ENCODE measurements around the gene TSPAN18.

Gene TSPAN18

DNA sequence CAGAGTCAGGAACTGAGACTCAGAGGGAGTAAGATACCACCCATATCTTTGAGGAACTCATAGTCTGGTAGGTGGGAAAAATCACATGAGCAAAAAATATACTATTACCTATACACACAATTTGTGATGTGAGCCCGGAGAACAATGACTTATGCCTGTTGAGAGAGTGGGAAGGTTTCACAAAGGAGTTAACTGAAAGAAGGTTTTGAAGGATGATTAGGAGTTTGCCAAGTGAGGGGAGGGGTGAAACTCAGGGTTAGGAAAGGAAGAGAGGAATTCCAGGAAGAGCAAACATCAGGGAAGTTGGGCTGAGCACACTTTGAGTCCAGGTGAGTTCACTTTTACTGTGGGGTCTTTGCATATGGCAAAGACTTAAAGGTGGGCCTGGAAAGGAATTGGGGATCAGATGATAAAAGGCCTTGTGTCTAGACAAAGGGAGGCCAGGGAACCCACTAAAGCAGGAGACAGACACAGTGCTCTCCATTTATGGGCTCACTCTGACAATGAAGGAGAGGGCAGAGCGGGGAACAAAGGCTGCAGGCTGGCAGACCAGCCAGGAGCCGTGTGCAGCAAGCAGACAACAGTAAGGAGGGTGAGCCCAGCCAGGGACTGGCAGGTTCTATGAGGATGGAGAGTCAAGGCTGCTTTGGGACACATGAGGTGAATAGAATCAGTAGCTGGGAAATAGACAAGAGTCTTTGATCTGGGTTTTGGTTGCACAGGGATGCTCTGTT is 33.1 kb downstream of the TSPAN18 start:
- no peak for DNase-seq (ENCODE audit: low spot score)

GRCh38 chr11:44760477-44760872 is 33.7 kb downstream of the TSPAN18 start:
- DNase-seq (ENCODE audit: low spot score), result no peak

GRCh38 chr11:44760917-44761550 is 34.3 kb downstream of the TSPAN18 start:
- DNase-seq (ENCODE audit: low spot score), result peak; percentile 73

DNA sequence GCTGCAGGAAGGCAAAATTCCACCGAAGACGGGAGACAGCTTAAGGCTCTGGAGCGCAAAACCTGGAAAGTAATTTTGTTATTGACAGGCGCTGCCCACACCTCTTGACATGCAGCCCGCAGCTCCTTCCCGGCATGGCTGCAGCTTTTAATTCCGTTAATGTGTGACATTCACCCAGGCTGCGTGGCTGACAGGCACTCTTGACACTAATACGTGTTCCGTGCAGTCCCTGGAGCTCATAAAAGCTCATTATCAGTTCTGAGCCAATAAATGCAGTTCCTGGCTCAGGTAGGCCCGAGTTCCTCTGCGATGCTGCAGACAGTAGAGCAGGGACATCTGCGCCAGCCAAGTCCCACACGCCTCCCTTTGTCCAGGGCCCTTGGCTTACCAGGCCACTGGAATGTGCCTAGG is 34.8 kb downstream of the TSPAN18 start:
- DNase-seq (ENCODE audit: low spot score), result peak; percentile 45

DNA sequence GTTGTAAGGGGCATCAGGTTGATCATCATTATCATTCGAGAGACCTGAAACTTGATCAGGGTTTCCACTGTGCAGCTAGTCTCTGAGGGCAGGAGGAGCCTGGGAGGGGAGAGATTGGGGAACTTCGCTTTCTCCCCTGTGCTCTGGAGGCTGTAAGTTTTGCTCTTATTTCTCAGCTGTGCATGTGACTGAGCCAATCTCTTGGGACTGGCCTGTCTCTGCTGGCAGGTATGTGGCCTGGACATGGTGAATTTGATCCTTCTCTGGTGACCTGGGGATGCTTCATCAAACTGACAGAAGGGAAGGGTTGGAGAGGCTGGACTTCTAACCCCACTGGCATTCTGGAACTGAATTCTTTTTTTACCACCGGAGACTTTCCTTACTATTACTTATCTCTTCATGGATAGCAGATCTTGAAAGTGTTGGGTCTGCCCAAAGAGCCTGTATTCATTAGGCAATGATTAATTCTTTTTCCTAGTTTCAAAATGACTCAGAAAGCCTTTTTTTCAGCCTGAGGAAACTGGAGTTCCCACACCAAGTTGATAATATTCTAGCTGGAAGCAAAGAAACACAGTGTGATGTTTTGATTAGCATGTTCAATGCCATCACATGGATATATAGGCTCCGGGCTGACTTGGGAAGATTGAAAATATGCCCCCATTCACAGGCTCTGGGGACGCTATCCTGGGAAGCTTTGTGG is 36.5 kb downstream of the TSPAN18 start:
- DNase-seq (ENCODE audit: low spot score), result no peak

- no peak for DNase-seq (ENCODE audit: low spot score)
These were observed 37.8 kb downstream of the TSPAN18 start for GRCh38 chr11:44764583-44764982.

DNA sequence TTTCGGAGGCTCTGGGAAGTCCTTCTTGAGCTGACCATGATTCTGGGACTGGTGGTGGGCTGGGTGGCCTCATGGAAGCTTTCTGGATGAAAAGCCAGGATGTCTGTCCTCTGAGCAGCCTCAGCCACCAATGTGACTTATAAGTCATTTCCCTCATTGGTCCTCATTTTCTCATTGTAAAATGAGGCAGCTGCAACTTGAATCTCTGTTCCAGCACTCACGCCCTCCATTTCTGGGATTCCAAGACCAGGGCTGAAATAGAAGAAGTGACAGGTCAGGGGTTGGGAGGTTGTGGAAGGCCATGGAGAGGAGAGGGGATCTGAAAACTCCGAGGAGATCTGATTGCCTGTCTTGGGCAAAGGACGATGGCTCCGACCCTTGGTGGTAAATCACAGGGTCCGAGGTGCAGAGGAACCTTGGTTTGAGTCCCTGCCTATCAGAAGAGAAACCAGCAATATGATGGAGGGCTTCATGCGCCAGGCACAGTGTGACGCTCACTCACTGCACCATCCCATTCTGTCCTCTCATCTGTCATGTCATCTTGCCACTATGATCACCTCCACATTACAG is 38.3 kb downstream of the TSPAN18 start:
- no peak for DNase-seq (ENCODE audit: low spot score)

DNA sequence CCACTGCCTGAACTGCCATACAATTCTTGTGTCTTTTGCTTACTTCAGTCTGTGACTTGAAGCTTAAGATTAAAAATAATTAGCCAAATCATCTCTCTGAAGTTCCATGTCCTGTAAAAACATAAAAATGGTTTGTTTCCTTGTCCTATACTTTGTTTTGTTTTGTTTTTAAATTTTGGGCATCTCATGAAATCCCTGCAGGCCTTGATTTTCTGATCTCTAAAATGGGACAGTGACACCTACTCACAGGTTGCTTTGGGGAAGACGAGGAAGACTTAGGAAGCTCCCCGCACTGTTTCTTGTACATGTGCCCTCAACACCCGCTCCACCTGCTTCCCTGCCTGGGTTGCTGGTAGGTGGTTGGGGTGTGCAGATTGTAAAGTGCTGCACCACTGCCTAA is 38.9 kb downstream of the TSPAN18 start:
- no peak for DNase-seq (ENCODE audit: low spot score)

DNA sequence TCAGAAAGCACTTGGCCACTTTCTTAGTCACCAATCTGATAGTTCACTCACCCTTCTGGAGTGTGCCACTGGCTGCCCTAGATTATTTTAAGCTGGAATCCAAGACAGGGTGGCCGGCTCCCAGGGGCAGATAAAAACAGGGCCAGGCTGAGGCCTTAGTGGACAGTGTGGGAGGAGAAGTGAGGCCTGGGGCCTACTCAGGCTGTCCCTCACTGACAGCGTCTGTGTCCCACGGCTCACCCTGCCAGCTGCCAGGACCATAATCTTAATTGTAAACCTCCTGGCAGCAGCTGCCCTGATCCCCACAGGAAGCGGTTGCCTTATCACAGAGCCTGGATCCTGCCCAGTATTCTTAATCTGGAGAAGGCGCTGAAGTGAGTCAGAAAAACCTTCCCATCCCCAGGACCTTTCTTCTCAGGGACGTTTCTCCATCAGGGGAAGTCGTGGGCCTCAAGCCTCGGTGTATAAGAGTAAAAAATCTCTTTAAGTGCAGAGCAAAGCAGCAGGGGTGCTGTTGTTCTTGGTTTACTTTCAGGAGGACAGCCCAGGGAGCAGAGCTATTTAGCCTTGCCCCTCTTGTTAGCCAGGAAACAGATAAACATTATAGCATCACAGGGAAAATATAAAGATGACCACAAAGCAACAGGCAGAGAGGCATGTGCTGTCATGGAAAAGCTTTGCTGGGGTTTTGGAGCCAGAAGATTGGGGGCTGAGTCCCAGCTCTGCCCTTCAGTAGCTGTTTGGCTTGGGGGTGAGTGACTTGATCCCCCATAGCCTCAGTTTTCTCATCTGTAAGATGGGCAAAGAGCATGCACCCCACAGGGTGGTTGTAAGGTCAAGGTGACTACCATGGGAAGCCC is 39.6 kb downstream of the TSPAN18 start:
- DNase-seq (ENCODE audit: low spot score), result no peak

- DNase-seq (ENCODE audit: low spot score), result no peak
These were observed 40.2 kb downstream of the TSPAN18 start for GRCh38 chr11:44766972-44767278.

GRCh38 chr11:44767421-44767820 is 40.7 kb downstream of the TSPAN18 start:
- no peak for DNase-seq (ENCODE audit: low spot score)

GRCh38 chr11:44770401-44770800 is 43.6 kb downstream of the TSPAN18 start:
- no peak for DNase-seq (ENCODE audit: low spot score)

GRCh38 chr11:44771252-44771734 is 44.5 kb downstream of the TSPAN18 start:
- DNase-seq (ENCODE audit: low spot score), result no peak

GRCh38 chr11:44771841-44772240 is 45.1 kb downstream of the TSPAN18 start:
- DNase-seq (ENCODE audit: low spot score), result no peak

DNA sequence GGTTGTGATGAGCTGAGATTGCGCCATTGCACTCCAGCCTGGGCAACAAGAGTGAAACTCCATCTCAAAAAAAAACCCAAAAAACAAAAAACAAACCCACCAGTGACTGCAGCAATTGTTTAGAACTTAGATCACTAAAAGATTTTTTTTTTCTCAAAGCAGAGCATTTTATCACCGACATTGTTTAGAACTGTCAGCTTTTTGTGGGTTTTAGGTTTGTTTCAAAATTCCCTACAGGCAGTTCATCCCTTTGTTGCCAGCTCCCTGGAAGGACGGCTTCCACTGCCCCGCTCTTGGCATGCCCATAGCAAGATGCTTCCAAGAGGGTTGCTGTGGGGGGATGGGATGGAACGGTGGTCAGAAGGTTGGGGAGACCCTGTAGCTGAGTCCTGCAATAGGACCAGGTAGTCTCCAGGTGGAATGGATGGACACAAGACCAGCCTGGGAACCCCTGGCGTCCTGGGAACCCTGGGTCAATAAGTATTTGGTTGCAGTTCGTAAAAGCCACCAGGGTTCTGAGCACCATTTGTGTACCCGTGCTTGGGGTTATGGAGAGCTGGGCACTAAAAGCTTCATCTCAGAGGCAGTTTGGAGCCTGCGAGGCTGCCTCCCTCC is 46.7 kb downstream of the TSPAN18 start:
- DNase-seq (ENCODE audit: low spot score), result no peak

DNA sequence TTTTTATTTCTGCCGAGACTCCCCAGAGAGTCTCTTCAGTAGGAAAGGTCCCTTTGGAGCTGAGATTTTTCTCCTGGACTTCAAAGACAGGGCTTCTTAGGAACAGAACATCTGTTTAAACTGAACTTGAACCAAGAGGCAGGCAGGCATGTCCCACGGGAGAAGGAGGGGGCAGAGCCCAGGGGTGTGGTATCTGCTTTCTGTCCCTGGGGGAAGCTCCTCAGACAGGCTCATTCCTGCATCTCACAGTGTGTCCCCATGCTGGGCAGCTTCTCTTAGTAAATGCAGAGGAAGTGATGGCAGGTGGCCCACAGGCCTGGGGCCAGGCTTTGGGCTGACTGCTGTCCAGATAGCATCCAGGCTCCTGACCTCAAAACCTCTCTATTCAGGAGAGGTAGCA is 47.3 kb downstream of the TSPAN18 start:
- peak; percentile 87 for DNase-seq (ENCODE audit: low spot score)

DNA sequence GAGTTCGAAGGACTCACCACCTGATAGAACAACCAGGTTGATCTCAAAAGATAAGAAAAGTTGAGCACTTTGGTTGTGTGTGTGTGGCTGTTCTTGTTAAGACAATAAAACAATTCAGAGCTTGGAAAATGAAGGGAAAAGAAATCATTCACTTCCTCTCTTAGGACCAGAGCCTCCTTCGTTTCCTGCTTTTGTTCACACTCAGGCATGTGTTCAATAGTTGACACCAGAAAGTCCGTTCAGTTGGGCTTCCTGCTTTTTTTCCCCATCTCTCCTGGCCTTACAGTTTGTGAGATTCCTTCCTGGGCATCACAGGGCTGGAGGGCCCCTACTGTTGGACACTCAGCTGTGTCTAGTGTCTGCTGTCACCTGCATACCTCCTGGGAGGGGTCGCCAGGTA is 48.0 kb downstream of the TSPAN18 start:
- DNase-seq (ENCODE audit: low spot score), result no peak

DNA sequence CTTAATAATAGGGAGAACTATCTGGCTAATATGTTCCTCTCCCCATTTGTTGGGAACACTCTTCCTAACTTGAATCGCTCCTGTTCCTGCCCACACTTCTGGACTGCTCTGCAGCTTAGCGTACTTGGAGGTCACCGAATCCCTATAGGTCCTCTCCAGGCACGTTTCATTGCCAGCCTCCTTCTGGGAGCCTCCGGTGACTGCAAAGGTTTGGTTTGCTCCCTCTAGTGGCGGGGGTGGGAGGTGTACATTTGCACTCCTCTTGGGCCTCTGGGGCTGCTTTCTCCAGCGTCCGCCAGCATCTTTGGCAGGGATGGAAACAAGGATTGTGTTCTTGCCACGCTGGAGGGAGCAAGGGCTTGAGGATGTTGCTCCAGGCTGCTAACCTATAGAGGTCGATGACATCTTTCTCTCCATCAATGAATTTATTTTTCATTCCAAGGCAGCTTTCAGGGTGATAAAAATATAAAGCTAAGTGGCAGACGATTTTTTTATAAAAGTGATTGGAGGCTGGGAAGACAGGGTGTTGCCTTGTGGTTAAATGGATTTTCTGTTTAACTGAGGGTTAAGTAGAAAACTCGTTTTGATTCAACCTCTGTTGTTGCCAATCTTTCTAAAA is 48.7 kb downstream of the TSPAN18 start:
- peak; percentile 78 for DNase-seq (ENCODE audit: low spot score)

DNA sequence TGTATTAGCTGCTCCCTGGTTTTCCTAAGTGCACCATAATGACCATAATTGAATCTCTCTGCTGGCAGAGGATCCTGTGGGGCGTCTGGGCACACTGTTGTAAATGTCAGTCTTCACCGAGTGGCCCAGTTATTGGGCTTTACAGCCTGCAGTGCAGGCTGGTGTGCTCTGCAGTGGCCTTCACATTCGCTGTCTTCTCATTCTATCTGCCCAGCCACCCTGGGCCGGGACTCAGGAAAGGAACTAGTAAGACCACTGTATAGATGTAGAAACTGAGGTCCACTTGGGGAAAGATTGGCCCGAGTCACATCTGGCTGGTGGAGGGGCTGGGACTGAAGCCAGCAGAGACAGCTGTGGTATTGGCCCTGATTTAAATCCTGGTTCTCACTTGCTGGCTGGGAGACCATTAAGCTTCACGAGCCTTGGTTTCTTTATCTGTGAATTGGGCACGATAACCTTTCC is 49.3 kb downstream of the TSPAN18 start:
- DNase-seq (ENCODE audit: low spot score), result peak; percentile 83

DNA sequence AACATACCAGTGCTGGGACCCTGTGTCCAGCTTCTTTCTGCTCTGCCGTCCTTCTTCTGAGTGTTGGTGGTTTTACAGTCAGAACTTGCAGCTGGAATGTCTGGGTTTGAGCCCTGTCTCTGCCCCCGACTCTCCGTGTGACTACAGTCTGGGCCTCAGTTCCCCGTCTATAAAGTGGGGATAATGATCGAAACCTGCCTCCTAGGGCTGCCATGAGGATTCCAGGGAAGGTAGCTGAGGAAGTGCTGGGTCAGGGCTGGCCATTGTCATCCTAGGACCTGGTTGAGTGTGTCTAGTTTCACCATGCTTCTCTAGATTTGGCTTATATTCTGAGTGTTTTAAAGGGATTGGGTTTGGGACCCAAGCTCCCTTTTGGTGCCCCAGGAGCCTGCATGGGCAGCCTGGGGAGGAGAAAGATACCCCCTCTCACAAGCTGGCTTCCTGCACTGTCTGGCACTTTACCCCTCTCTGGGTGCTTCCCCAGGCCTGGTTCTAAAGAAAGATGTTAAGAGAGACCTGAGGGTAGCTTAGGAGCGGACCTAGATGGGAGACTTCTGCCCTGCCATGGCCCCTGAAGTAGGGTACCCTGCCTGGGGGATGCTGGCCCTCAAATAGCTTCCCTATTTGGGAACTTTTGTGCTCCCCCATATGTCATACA is 49.9 kb downstream of the TSPAN18 start:
- DNase-seq (ENCODE audit: low spot score), result no peak

Measured in SK-N-DZ (cell line).